Immature natural killer cell (primary cell): Measurements from ENCODE around the gene LTC4S. TPM values are rescaled to one million over a fixed set of nuclear protein-coding genes. Genes with fewer than 3 reads are reported as not detected.

Source experiments
- DNase-seq, 3 donors: peaks; one replicate each; pipeline ENCODE4 v3.0.0; 2022; ENCODE audit warnings: mixed read lengths in 1 of 3
- H3K27ac Mint-ChIP-seq, 6 donors: one replicate each; pipeline ENCODE4 v1.8.0; 2020; ENCODE audit warnings: mixed read lengths in 6 of 6, mild to moderate bottlenecking in 5 of 6, inconsistent platforms in 4 of 6, moderate library complexity in 3 of 6
- H3K27me3 Mint-ChIP-seq, 3 donors: one replicate each; pipeline ENCODE4 v1.8.0; 2020 to 2021; ENCODE audit warnings: low read depth in 3 of 3, mild to moderate bottlenecking in 3 of 3, mixed read lengths in 3 of 3, moderate library complexity in 3 of 3, inconsistent platforms in 1 of 3
- H3K36me3 Mint-ChIP-seq, 3 donors: one replicate each; pipeline ENCODE4 v1.8.0; 2020; ENCODE audit warnings: mixed read lengths in 3 of 3, inconsistent platforms in 2 of 3, mild to moderate bottlenecking in 2 of 3
- H3K4me1 Mint-ChIP-seq, 2 donors: one replicate each; pipeline ENCODE4 v1.8.0; 2020; ENCODE audit warnings: inconsistent platforms in 2 of 2, mild to moderate bottlenecking in 2 of 2, mixed read lengths in 2 of 2, moderate library complexity in 1 of 2
- H3K4me3 Mint-ChIP-seq, 5 donors: one replicate each; pipeline ENCODE4 v1.8.0; 2020; ENCODE audit warnings: mild to moderate bottlenecking in 5 of 5, mixed read lengths in 5 of 5, inconsistent platforms in 3 of 5, moderate library complexity in 3 of 5
- H3K9me3 Mint-ChIP-seq, 6 donors: one replicate each; pipeline ENCODE4 v1.8.0; 2020; ENCODE audit warnings: mild to moderate bottlenecking in 6 of 6, mixed read lengths in 6 of 6, inconsistent platforms in 4 of 6, moderate library complexity in 3 of 6
- polyA plus RNA-seq, 3 donors: library from polyadenylated mRNA; unstranded; fragments of 300-500 nt; fragmentation: Illumina TruSeq; gene quantifications; one replicate each; pipeline ENCODE4 v1.2.3, GENCODE V29; 2021

LTC4S gene
- polyA plus RNA-seq, 3 donors from 2014 or later = 2.3 to 5.8 (median 5.8) TPM

DNA sequence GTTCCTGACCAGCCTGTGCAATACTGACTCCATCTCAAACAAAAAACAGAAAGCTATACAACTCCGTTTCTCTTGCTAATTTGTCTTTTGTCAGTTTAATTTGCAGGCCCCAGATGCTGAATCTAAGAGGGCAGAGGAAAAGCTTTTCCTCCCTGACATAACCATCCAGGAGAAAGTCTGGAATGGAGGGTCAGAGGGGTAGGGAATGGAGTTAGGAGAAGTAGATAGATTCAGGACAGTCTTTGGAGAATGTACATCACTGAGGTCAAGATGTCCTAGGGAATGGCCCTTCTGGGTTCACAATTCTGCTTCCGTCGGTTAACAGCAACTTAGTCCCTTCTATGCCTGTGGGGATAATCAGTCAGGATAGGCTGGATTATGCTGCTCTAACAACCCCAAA lies 20.3 kb downstream of the LTC4S start:
- peaks cover 0 to 6% (median 0%) of the 10 kb centered on the region in 3 donors for H3K36me3 Mint-ChIP-seq
- no peak overlapping the region for H3K27ac Mint-ChIP-seq
- no peak for DNase-seq
- peaks cover 3 to 15% (median 15%) of the 10 kb centered on the region in 3 donors for H3K27me3 Mint-ChIP-seq
- peaks cover 11 to 15% of the 10 kb centered on the region in 2 donors for H3K4me1 Mint-ChIP-seq
- no peaks in the 10 kb centered on the region for H3K9me3 Mint-ChIP-seq
- H3K4me3 Mint-ChIP-seq = no peak overlapping the region

DNA sequence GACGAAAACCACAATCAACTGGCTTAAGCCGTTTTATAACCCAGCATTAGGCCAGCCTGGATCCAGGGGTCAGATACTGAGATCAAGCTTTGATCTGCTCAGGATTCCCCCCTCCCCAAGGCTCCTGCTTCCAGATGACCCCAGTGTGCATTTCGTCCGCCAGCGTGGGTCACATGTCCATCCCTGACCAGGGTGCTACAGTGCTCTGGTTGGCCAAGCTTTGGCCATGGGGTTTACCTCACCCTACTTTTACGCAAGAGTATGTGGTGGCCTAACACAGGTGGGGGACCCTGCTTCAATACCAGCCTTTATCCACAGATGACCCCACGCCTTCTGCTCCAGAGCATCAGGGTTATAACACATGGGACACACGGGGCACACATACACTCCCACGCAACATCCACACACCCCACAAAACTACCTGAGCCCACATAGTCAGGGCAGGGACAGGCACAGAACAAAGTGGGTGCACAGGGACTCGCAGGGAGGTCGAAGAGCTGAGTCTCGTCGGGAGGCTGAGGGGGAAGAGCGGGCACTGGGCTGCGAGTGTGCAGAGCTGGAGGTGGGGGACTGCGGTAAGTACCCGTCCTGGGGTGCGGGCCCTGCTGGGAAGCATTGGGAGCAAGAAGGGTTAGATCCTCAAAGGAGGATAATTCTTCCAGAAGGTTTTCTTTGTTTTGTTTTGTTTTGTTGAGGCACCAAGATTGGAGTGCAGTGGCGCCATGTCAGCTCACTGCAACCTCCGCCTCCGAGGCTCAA lies 21.9 kb downstream of the LTC4S start:
- Mint-ChIP-seq H3K27me3 (peaks cover 10 to 24% (median 23%) of the 10 kb centered on the region in 3 donors), H3K4me1 (peaks cover 19 to 25% of the 10 kb centered on the region in 2 donors), H3K4me3 (peak overlapping the region in 3 of 5 donors; percentile 66 to 74 (median 67)), H3K36me3 (peaks cover 0 to 6% (median 0%) of the 10 kb centered on the region in 3 donors), H3K9me3 (no peaks in the 10 kb centered on the region), H3K27ac (peak overlapping the region in 4 of 6 donors; percentile 21 to 57 (median 40))
- no peak for DNase-seq

DNA sequence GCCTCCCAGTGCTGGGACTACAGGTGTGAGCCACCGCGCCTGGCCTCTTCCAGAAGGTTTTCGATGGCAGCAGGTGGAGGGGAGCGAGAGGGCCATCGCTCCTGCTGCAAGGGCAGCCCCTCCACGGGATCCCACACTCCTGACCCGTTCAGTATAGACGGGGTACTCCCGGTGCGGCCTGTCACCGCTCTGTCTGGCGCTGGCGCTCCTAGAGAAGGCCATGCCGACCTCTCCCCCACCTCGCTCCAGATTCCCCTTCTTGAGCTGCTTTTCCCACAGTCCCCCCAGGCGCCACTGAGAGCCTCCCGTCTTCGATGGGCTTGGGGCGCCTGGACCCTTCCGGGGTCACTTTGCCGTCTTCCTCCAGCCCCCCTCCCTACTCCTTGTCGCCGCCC lies 22.6 kb downstream of the LTC4S start:
- Mint-ChIP-seq H3K9me3 (no peaks in the 10 kb centered on the region), H3K36me3 (peaks cover 0 to 6% (median 0%) of the 10 kb centered on the region in 3 donors), H3K4me3 (peak overlapping the region in 4 of 5 donors; percentile 18 to 27 (median 24)), H3K27ac (no peak overlapping the region), H3K27me3 (peaks cover 13 to 31% (median 23%) of the 10 kb centered on the region in 3 donors), H3K4me1 (peaks cover 19 to 26% of the 10 kb centered on the region in 2 donors)
- DNase-seq = no peak

DNA sequence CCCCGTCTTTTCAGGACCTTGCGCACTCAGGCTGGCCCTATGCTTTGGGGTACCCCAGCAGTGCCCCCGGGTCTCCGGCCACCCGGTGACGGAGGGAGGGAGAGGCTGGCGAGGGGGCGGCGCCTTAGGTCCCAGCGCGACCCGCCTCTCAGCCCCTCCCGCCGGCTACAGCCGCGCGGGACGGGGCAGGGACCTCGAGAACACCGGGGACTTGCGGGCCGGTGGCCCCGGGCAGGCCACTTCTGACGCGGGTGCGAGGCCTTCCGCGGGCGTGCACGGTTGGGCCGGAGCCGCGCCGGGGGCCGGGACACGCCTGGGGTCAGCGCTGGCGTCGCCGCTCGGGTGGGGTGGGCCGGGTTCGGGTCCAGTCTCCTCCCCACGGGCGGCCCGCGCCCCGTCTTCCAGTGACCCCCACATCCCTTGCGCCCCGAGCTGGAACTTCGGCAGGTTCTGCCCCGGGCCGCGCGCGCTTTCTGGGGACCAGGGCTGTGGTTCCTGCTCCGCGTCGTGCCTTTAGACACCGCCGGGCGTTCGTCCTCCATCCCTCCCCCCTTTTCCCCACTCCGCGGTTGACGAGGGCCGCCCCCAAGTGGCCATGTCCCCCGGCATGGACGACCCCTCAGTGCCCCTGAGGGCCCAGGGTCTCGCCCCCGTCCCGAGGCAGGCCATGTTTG lies 23.1 kb downstream of the LTC4S start:
- Mint-ChIP-seq H3K4me3 (peak overlapping the region in 3 of 5 donors; percentile 48 to 81 (median 49)), H3K27ac (peak overlapping the region in 2 of 6 donors; percentile 22 to 99), H3K36me3 (peaks cover 0 to 6% (median 0%) of the 10 kb centered on the region in 3 donors), H3K27me3 (peaks cover 17 to 36% (median 27%) of the 10 kb centered on the region in 3 donors), H3K9me3 (no peaks in the 10 kb centered on the region), H3K4me1 (peaks cover 23 to 31% of the 10 kb centered on the region in 2 donors)
- no peak for DNase-seq

GRCh38 chr5:179817470-179817840 lies 23.7 kb downstream of the LTC4S start:
- Mint-ChIP-seq H3K27ac (peak overlapping the region in 4 of 6 donors; percentile 48 to 99 (median 74)), H3K4me3 (peak overlapping the region; percentile 47 to 82 (median 49)), H3K36me3 (peaks cover 0 to 6% (median 0%) of the 10 kb centered on the region in 3 donors), H3K9me3 (no peaks in the 10 kb centered on the region), H3K4me1 (peaks cover 28 to 36% of the 10 kb centered on the region in 2 donors), H3K27me3 (peaks cover 20 to 37% (median 27%) of the 10 kb centered on the region in 3 donors)
- no peak for DNase-seq

GRCh38 chr5:179817890-179818745 lies 24.3 kb downstream of the LTC4S start:
- Mint-ChIP-seq H3K27me3 (peaks cover 20 to 40% (median 27%) of the 10 kb centered on the region in 3 donors), H3K27ac (peak overlapping the region; percentile 51 to 99 (median 94)), H3K9me3 (no peaks in the 10 kb centered on the region), H3K4me3 (peak overlapping the region; percentile 81 to 88 (median 84)), H3K36me3 (peaks cover 0 to 3% (median 0%) of the 10 kb centered on the region in 3 donors), H3K4me1 (peaks cover 35 to 43% of the 10 kb centered on the region in 2 donors)
- DNase-seq = no peak

DNA sequence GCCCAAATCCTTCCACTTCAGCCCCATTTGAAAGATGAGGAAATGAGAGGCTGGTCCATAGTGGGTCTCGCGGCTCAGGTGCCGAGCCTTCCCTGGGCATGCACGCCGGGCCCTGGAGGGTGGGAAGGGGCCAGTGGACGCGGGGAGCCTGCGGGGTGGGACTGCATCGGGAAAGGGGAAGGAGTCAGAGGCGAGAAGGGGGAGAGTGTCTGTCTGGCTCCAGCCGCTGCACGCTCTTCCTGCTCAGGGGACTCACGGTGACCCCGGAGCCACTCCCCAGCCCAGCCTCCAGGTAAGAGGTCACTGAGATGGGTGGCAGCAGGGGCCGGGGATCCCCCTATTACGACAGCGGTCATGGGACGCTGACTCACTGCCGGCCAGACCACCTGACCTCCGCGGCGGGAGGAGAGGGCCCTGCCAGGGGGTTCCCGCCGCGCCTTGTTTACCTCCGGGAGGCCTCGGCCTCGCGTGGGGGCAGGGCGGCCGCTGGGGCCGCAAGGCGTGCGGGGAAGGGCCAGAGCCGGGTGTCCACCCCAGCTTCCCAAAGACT lies 25.0 kb downstream of the LTC4S start:
- peaks cover 0 to 3% (median 0%) of the 10 kb centered on the region in 3 donors for H3K36me3 Mint-ChIP-seq
- no peaks in the 10 kb centered on the region for H3K9me3 Mint-ChIP-seq
- H3K4me1 Mint-ChIP-seq = peaks cover 40 to 48% of the 10 kb centered on the region in 2 donors
- DNase-seq = peak; percentile 92 to 95 (median 93)
- H3K4me3 Mint-ChIP-seq = peak overlapping the region; percentile 81 to 88 (median 84)
- peaks cover 23 to 40% (median 30%) of the 10 kb centered on the region in 3 donors for H3K27me3 Mint-ChIP-seq
- peak overlapping the region; percentile 78 to 99 (median 94) for H3K27ac Mint-ChIP-seq

DNA sequence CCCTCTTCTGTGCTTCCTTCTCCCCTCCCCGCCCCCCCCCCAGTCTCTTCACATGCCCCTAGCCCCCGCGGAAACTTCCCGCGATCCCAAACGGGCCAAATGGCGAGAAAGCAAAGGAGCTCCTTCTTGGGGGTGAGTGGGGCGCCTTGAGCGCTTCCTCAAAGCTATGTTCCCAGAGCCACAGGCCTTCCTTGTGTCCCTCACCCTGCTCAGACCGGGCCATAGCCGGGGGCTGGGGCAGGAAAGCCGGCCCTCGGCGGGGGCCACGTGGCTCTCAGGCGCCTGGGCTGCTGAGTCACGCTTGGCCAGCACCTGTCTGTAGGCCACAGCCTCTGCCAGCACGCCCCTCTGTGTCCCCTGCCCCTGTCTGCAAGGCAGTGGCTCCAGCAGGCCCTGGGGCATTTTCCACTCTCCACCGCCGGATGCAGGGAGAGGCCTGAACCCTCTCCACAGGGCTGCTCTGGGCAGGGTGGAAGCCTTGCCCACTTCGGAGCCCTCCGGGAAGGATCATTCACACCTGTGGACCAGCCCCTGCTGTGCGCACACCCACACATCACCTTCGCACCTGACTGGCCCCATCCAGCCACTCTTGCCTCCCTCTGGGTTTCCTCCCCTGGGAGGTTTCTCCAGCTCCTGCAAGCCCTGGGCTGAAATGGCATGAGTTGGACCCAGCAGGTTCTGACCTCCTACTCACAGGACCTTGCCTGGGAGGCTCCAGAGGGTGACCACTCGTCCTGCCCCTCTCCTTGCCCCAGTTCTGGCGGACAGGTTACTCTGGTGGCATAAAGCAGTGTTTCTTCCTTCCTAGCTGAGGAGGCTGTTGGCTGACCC lies 25.7 kb downstream of the LTC4S start:
- Mint-ChIP-seq H3K36me3 (peaks cover 0 to 4% (median 0%) of the 10 kb centered on the region in 3 donors), H3K4me3 (peak overlapping the region; percentile 74 to 99 (median 88)), H3K9me3 (no peaks in the 10 kb centered on the region), H3K27ac (peak overlapping the region; percentile 88 to 99 (median 94)), H3K4me1 (peaks cover 43 to 50% of the 10 kb centered on the region in 2 donors), H3K27me3 (peaks cover 23 to 40% (median 30%) of the 10 kb centered on the region in 3 donors)
- DNase-seq = peak in 2 of 3 donors; percentile 57 to 59

DNA sequence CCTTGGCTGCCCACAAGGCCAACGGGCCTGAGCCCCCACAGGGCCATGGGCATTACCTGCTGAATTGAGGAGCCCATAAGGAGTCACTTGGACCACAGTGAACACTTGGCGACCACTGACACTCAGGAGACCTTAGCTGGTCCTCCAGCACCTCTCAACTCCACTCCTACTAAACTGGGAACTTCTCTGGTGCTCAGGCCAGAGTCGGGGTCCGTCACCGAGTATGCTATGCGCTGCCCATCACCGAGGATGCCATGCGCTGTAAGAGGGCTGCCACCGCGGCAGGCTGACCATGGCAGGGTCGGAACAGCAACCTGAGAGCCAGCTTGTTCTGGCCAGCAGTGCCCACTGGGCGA lies 26.3 kb downstream of the LTC4S start:
- H3K4me3 Mint-ChIP-seq = peak overlapping the region; percentile 74 to 99 (median 88)

GRCh38 chr5:179820483-179821297 lies 26.9 kb downstream of the LTC4S start, which contains the start of gene SQSTM1:
SQSTM1 (plus strand) TSS chr5:179820905; CDS start chr5:179820937, 32 bp downstream.
- Mint-ChIP-seq H3K4me3 (peak within 1 kb of the TSS; percentile 93 to 99 (median 96)), H3K9me3 (no peaks in the 10 kb centered on the region), H3K27me3 (peaks cover 23 to 38% (median 31%) of the 10 kb centered on the region in 3 donors), H3K36me3 (peaks cover 0 to 12% (median 0%) of the 10 kb centered on the region in 3 donors), H3K27ac (peak within 1 kb of the TSS; percentile 95 to 100 (median 100)), H3K4me1 (peaks cover 55% of the 10 kb centered on the region in 2 donors)
- DNase-seq = peak; percentile 86 to 90 (median 88)

More for the DNA sequence above, 26.3 kb downstream of the LTC4S start:
- no peaks in the 10 kb centered on the region for H3K9me3 Mint-ChIP-seq
- no peak for DNase-seq
- H3K36me3 Mint-ChIP-seq = peaks cover 0 to 10% (median 0%) of the 10 kb centered on the region in 3 donors
- H3K27me3 Mint-ChIP-seq = peaks cover 23 to 38% (median 28%) of the 10 kb centered on the region in 3 donors
- peaks cover 49 to 55% of the 10 kb centered on the region in 2 donors for H3K4me1 Mint-ChIP-seq
- H3K27ac Mint-ChIP-seq = peak overlapping the region; percentile 88 to 99 (median 94)

DNA sequence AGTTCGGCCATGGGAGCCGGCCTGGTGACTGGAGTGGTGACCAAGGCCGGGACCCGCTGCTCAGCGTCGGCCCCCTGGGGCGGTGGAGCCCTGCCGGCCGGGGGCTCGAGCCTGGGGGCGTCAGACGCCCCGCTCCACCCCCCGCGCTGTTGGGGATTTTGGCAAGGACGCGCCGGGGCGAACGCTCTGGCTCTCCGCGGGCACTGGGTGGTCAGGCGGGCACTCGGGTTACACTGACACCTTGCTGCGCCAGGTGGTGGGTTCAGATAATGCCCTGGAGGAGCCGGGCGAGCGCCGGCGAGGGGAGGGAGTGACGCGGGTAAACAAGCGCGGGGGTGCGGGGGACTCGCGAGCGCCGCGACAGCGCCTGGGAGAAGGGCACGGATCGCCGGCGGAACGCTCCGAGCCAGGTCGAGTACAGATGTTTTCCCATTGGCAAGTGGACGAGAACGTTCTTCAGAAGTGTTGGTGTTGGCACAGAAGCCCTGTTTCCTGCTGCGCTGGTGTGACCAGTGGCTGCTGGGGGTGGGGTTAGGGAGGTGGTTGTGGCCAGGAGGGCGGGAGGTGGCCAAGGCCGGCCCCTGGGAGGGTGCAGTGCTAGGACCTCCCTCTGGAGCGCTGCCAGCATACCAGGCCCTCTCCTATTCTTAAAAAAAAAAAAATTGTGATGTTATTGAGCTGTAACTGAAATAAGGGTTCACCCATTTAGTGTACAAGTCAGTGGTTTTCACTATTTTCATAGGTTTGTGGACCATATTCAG lies 27.7 kb downstream of the LTC4S start:
- DNase-seq = peak; percentile 95 to 97 (median 95)
- H3K27ac Mint-ChIP-seq = peak overlapping the region; percentile 95 to 100 (median 100)
- H3K36me3 Mint-ChIP-seq = peaks cover 0 to 12% (median 0%) of the 10 kb centered on the region in 3 donors
- peaks cover 26 to 40% (median 33%) of the 10 kb centered on the region in 3 donors for H3K27me3 Mint-ChIP-seq
- H3K4me1 Mint-ChIP-seq = peaks cover 53 to 55% of the 10 kb centered on the region in 2 donors
- H3K9me3 Mint-ChIP-seq = no peaks in the 10 kb centered on the region
- peak overlapping the region; percentile 93 to 99 (median 96) for H3K4me3 Mint-ChIP-seq
